GM12873 (cell line): ENCODE results near the gene FGF10.

ENCODE experiments used
- CTCF ChIP-seq: IDR thresholded peaks from 2 replicates; pipeline ENCODE4 v1.5.1; 2012; ENCODE audit warnings: low read depth, mild to moderate bottlenecking, moderate library complexity, low read length, control low read depth; ENCODE audit not compliant: insufficient read depth; ENCODE audit errors: missing control alignments

The FGF10 gene

GRCh38 chr5:44382894-44383293 is 6.3 kb downstream of the FGF10 start:
- no peak for TF ChIP-seq CTCF

- no peak for TF ChIP-seq CTCF
Observed at GRCh38 chr5:44377057-44377456, 12.2 kb downstream of the FGF10 start.

- no peak for TF ChIP-seq CTCF
Observed at GRCh38 chr5:44372028-44372427, 17.2 kb downstream of the FGF10 start.

- no peak for TF ChIP-seq CTCF
Observed at GRCh38 chr5:44367203-44367602, 22.0 kb downstream of the FGF10 start.

GRCh38 chr5:44365345-44365744 is 23.9 kb downstream of the FGF10 start:
- TF ChIP-seq CTCF: no peak

- no peak for TF ChIP-seq CTCF
Observed at GRCh38 chr5:44364097-44364496, 25.1 kb downstream of the FGF10 start.

- no peak for TF ChIP-seq CTCF
Observed at GRCh38 chr5:44361342-44362001, 27.7 kb downstream of the FGF10 start.
